Loucy (cell line): ENCODE results near the gene ZBTB42.

Experiments
- H2AFZ ChIP-seq: fragments of 200-600 bp; sonication (generic); 2 replicates; pipeline ENCODE4 v1.6.0; 2016; ENCODE audit warnings: antibody characterized with exemption, mild to moderate bottlenecking, low read length, moderate library complexity
- H3F3A ChIP-seq: fragments of 200-600 bp; 2 replicates; pipeline ENCODE4 v1.6.0; 2016; ENCODE audit warnings: antibody characterized with exemption, low read depth, mild to moderate bottlenecking
- H3K27me3 ChIP-seq: fragments of 200-600 bp; sonication (generic); 2 replicates; pipeline ENCODE4 v1.6.1; 2014; ENCODE audit warnings: low read length, mild to moderate bottlenecking; ENCODE audit not compliant: insufficient read depth, poor library complexity, severe bottlenecking
- H3K36me3 ChIP-seq: fragments of 200-600 bp; sonication (generic); 2 replicates; pipeline ENCODE4 v1.6.1; 2016; ENCODE audit warnings: low read length; ENCODE audit not compliant: insufficient read depth
- H3K4me1 ChIP-seq: fragments of 200-600 bp; sonication (generic); 2 replicates; pipeline ENCODE4 v1.5.1; 2014; ENCODE audit warnings: low read length, mild to moderate bottlenecking; ENCODE audit not compliant: insufficient read depth, poor library complexity, severe bottlenecking
- H3K4me2 ChIP-seq: fragments of 200-600 bp; sonication (generic); 2 replicates; pipeline ENCODE4 v1.6.0; 2014; ENCODE audit warnings: antibody characterized with exemption, low read length, low read depth, mild to moderate bottlenecking; ENCODE audit not compliant: poor library complexity, severe bottlenecking
- H3K4me3 ChIP-seq: fragments of 200-600 bp; sonication (generic); 2 replicates; pipeline ENCODE4 v1.5.1; 2014; ENCODE audit warnings: low read length, mild to moderate bottlenecking, mixed read lengths; ENCODE audit not compliant: poor library complexity, severe bottlenecking
- H3K79me2 ChIP-seq: fragments of 200-600 bp; sonication (generic); 2 replicates; pipeline ENCODE4 v1.6.1; 2014; ENCODE audit warnings: low read length; ENCODE audit not compliant: insufficient read depth
- H3K9ac ChIP-seq: fragments of 200-600 bp; sonication (generic); 2 replicates; pipeline ENCODE4 v1.6.0; 2014; ENCODE audit warnings: mild to moderate bottlenecking, low read depth, low read length, moderate library complexity; ENCODE audit not compliant: poor library complexity, severe bottlenecking
- H3K9me2 ChIP-seq: fragments of 200-600 bp; sonication (generic); replicated peaks from 2 replicates; pipeline ENCODE4 v1.6.1; 2016; ENCODE audit warnings: low read depth, low read length, mixed read lengths
- H3K9me3 ChIP-seq: fragments of 200-600 bp; sonication (generic); 2 replicates; pipeline ENCODE4 v1.6.1; 2014; ENCODE audit warnings: mild to moderate bottlenecking, antibody characterized with exemption, low read length, low read depth; ENCODE audit not compliant: insufficient read depth
- H4K20me1 ChIP-seq: fragments of 200-600 bp; sonication (generic); 2 replicates; pipeline ENCODE4 v1.6.0; 2014; ENCODE audit warnings: antibody characterized with exemption, low read length, mild to moderate bottlenecking; ENCODE audit not compliant: insufficient read depth, poor library complexity, severe bottlenecking
- EZH2phosphoT487 ChIP-seq: fragments of 200-600 bp; IDR thresholded peaks from 2 replicates; pipeline ENCODE4 v1.6.1; 2018; ENCODE audit warnings: antibody characterized with exemption, mild to moderate bottlenecking, moderate library complexity, borderline replicate concordance
- TF ChIP-seq, protein P1 (sequence below): fragments of 200-600 bp; sonication (generic); conservative IDR thresholded peaks from 2 replicates; pipeline ENCODE4 v1.5.1; 2014; ENCODE audit warnings: mild to moderate bottlenecking, antibody characterized with exemption, low read length

ZBTB42 gene

DNA sequence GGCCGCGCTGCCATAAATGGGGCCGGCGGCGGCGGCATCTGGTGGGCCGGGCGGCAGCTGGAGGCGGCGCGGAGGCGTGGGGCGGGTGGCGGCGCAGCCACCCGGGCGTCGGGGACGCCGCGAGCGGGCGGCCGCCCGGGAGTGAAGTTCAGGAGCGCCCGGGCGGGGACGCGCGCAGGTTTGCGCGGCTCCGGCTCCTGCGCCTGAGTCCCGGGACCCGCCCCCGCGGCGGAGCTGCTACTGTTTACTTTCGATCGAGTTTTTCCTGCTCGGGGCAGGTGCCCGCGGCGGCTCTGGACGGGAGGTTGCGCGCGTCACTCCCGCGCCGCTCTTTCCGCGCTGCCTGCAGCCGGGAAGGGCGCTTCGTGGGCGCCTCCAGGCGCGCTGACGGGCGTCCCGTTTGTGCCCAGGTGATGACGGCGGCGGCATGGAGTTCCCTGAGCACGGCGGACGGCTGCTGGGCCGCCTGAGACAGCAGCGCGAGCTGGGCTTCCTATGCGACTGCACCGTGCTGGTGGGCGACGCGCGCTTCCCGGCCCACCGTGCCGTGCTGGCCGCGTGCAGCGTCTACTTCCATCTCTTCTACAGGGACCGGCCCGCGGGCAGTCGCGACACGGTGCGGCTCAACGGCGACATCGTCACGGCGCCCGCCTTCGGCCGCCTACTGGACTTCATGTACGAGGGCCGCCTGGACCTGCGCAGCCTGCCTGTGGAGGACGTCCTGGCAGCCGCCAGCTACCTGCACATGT, at the start of gene ZBTB42:
Gene ZBTB42 (plus strand): TSS at position 331 of the 749 bp plus-strand sequence. CDS start 97 bp downstream, at position 428.
- TF ChIP-seq, protein P1, sequence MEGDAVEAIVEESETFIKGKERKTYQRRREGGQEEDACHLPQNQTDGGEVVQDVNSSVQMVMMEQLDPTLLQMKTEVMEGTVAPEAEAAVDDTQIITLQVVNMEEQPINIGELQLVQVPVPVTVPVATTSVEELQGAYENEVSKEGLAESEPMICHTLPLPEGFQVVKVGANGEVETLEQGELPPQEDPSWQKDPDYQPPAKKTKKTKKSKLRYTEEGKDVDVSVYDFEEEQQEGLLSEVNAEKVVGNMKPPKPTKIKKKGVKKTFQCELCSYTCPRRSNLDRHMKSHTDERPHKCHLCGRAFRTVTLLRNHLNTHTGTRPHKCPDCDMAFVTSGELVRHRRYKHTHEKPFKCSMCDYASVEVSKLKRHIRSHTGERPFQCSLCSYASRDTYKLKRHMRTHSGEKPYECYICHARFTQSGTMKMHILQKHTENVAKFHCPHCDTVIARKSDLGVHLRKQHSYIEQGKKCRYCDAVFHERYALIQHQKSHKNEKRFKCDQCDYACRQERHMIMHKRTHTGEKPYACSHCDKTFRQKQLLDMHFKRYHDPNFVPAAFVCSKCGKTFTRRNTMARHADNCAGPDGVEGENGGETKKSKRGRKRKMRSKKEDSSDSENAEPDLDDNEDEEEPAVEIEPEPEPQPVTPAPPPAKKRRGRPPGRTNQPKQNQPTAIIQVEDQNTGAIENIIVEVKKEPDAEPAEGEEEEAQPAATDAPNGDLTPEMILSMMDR, result no peak
- TF ChIP-seq EZH2phosphoT487, result no peak
- Histone ChIP-seq H3K4me2 (peak within 1 kb of the TSS; percentile 88), H3K9me3 (no peaks in the 10 kb centered on the region), H3K4me3 (peak within 1 kb of the TSS; percentile 86), H3K36me3 (no peaks in the 10 kb centered on the region), H4K20me1 (peaks cover 5% of the 10 kb centered on the region), H3K79me2 (peaks cover 8% of the 10 kb centered on the region), H2AFZ (peak within 1 kb of the TSS; percentile 97), H3F3A (peaks cover 13% of the 10 kb centered on the region), H3K9ac (peak within 1 kb of the TSS; percentile 86), H3K27me3 (no peaks in the 10 kb centered on the region), H3K4me1 (peaks cover 33% of the 10 kb centered on the region), H3K9me2 (no peaks in the 10 kb centered on the region)

DNA sequence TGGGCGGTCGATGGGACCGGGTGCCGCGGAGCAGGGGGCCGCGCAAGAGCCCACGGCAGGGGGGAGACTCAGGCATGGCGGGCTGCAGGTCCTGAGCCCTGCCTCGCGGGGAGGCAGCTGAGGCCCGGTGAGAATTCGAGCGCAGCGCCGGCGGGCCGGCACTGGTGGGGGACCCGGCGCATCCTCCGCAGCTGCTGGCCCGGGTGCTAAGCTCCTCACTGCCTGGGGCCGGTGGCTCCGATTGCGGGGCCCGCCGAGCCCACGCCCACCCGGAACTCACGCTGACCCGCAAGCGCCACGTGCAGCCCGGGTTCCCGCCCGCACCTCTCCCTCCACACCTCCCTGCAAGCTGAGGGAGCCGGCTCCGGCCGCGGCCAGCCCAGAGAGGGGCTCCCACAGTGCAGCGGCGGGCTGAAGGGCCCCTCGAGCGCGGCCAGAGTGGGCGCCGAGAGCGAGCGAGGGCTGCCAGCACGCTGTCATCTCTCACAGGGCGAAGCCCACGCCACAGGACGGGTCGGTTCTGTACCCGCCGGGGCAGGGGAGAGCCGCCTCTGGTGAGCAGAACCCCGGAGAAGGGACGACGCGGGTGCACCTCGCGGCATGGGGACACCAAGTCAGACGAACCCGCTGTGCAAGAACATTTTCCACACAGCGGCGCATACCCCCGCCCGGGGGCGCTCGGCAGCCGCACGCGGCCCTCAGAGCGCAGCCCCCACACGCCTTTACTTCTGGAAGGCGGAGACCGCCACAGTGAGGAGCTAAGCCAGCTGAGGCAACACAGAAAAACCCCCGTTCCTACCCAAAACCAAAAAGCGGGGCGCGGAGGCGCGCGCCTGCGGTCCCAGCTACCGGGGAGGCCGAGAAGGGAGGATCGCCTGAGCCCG, 49.1 kb upstream of the ZBTB42 start:
- Histone ChIP-seq H3K4me2 (peak overlapping the region; percentile 93), H3F3A (no peaks in the 10 kb centered on the region), H3K9me2 (no peaks in the 10 kb centered on the region), H3K4me3 (peak overlapping the region; percentile 98), H3K36me3 (peaks cover 9% of the 10 kb centered on the region; the same call in 1 of the 2 replicates), H3K9ac (peak overlapping the region; percentile 98), H3K9me3 (no peaks in the 10 kb centered on the region), H2AFZ (peak overlapping the region; percentile 100), H4K20me1 (peaks cover 36% of the 10 kb centered on the region), H3K27me3 (no peaks in the 10 kb centered on the region), H3K4me1 (peaks cover 36% of the 10 kb centered on the region), H3K79me2 (peaks cover 38% of the 10 kb centered on the region)
- TF ChIP-seq, protein P1, result peak; percentile 70
- no peak for TF ChIP-seq EZH2phosphoT487

DNA sequence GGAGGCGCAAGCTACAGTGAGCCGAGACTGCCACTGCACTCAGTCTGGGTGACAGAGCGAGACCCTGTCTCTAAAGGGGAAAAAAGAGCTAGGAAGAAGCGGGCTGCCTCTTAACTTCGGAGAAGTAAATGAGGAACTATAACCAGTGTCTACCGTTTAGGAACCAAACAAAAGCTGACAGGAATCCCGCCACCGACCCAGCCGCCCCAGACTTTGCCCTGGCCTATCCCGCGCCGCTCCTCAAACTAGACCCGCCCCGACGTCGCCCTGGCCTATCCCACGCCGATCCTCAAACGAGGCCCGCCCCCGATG, 48.5 kb upstream of the ZBTB42 start:
- Histone ChIP-seq H3K36me3 (peaks cover 13% of the 10 kb centered on the region; the same call in 1 of the 2 replicates), H4K20me1 (peaks cover 41% of the 10 kb centered on the region), H3K4me3 (peak overlapping the region; percentile 98), H3K4me1 (peaks cover 42% of the 10 kb centered on the region), H3K27me3 (no peaks in the 10 kb centered on the region), H2AFZ (peak overlapping the region; percentile 100), H3K79me2 (peaks cover 44% of the 10 kb centered on the region), H3F3A (no peaks in the 10 kb centered on the region), H3K9ac (peak overlapping the region; percentile 98), H3K9me2 (no peaks in the 10 kb centered on the region), H3K4me2 (peak overlapping the region; percentile 93), H3K9me3 (no peaks in the 10 kb centered on the region)
- no peak for TF ChIP-seq EZH2phosphoT487
- TF ChIP-seq, protein P1, result no peak
